ENCODE results near the gene PIAS2.
A peak's percentile ranks its signal among the peaks of the same experiment; 100 is the strongest.
"Not testable (repeated sequence)": the region's sequence is repeated elsewhere in the genome, so short reads cannot be mapped to it uniquely, and the experiment has no call there.

PIAS2 gene

GRCh38 chr18:46917108-46917802, at the start of gene PIAS2, which contains the start of gene KATNAL2:
TSS of gene PIAS2 (minus strand) at chr18:46917507. CDS start at chr18:46917345, 162 bp downstream.
TSS of gene KATNAL2 (plus strand) at chr18:46917602. CDS start at chr18:46946873, 29,271 bp downstream.
- no peak for DNase-seq (ENCODE audit: low read depth)

GRCh38 chr18:46966266-46966665, 49.0 kb upstream of the PIAS2 start:
- DNase-seq (ENCODE audit: low read depth), result not testable (repeated sequence)

GRCh38 chr18:46964579-46965293, 47.4 kb upstream of the PIAS2 start:
- not testable (repeated sequence) for DNase-seq (ENCODE audit: low read depth)

GRCh38 chr18:46963656-46964578, 46.6 kb upstream of the PIAS2 start:
- not testable (repeated sequence) for DNase-seq (ENCODE audit: low read depth)

- no peak for DNase-seq (ENCODE audit: low read depth)
Measured at GRCh38 chr18:46958209-46958608, 40.9 kb upstream of the PIAS2 start.

GRCh38 chr18:46953195-46953594, 35.9 kb upstream of the PIAS2 start:
- DNase-seq (ENCODE audit: low read depth), result no peak

GRCh38 chr18:46950064-46950656, 32.9 kb upstream of the PIAS2 start:
- DNase-seq (ENCODE audit: low read depth), result no peak

- DNase-seq (ENCODE audit: low read depth), result no peak
Measured at GRCh38 chr18:46946656-46947282, 29.5 kb upstream of the PIAS2 start.

GRCh38 chr18:46942646-46943045, 25.3 kb upstream of the PIAS2 start:
- no peak for DNase-seq (ENCODE audit: low read depth)

- DNase-seq (ENCODE audit: low read depth), result no peak
Measured at GRCh38 chr18:46939998-46940571, 22.8 kb upstream of the PIAS2 start.

- DNase-seq (ENCODE audit: low read depth), result peak; percentile 70
Measured at GRCh38 chr18:46939337-46939963, 22.1 kb upstream of the PIAS2 start.

GRCh38 chr18:46920653-46921052, 3.3 kb upstream of the PIAS2 start:
- DNase-seq (ENCODE audit: low read depth), result no peak

GRCh38 chr18:46920067-46920466, 2.8 kb upstream of the PIAS2 start:
- DNase-seq (ENCODE audit: low read depth), result no peak

GRCh38 chr18:46917803-46918600, 695 bp upstream of the PIAS2 start:
- DNase-seq (ENCODE audit: low read depth), result no peak

- no peak for DNase-seq (ENCODE audit: low read depth)
Measured at GRCh38 chr18:46916551-46917107, 678 bp downstream of the PIAS2 start.

- no peak for DNase-seq (ENCODE audit: low read depth)
Measured at GRCh38 chr18:46915800-46916550, 1.3 kb downstream of the PIAS2 start.

GRCh38 chr18:46910856-46911255, 6.5 kb downstream of the PIAS2 start:
- no peak for DNase-seq (ENCODE audit: low read depth)

- DNase-seq (ENCODE audit: low read depth), result no peak
Measured at GRCh38 chr18:46909497-46909896, 7.8 kb downstream of the PIAS2 start.

- DNase-seq (ENCODE audit: low read depth), result no peak
Measured at GRCh38 chr18:46903406-46903805, 13.9 kb downstream of the PIAS2 start.

Data from GM04503 (cell line).